BLaER1 (cell line): ENCODE data around the gene SLC24A5.

Experiments
- H3K27ac ChIP-seq: shearing (Covaris generic); formaldehyde crosslinking; 2 replicates; pipeline ENCODE4 v1.8.1; 2022
- H3K27me3 ChIP-seq: shearing (Covaris generic); formaldehyde crosslinking; 2 replicates; pipeline ENCODE4 v1.8.1; 2022
- H3K36me3 ChIP-seq: shearing (Covaris generic); formaldehyde crosslinking; 2 replicates; pipeline ENCODE4 v1.8.1; 2022
- H3K4me1 ChIP-seq: shearing (Covaris generic); formaldehyde crosslinking; 2 replicates; pipeline ENCODE4 v1.8.1; 2022
- H3K4me2 ChIP-seq: shearing (Covaris generic); formaldehyde crosslinking; 2 replicates; pipeline ENCODE4 v1.8.1; 2022
- H3K4me3 ChIP-seq: shearing (Covaris generic); formaldehyde crosslinking; 2 replicates; pipeline ENCODE4 v1.8.1; 2022
- H3K9ac ChIP-seq: shearing (Covaris generic); formaldehyde crosslinking; 2 replicates; pipeline ENCODE4 v1.8.1; 2022
- H3K9me3 ChIP-seq: shearing (Covaris generic); formaldehyde crosslinking; 2 replicates; pipeline ENCODE4 v1.8.1; 2022
- H4K20me1 ChIP-seq: shearing (Covaris generic); formaldehyde crosslinking; 2 replicates; pipeline ENCODE4 v1.8.1; 2022
- Cebpa-rat ChIP-seq: shearing (Covaris generic); IDR thresholded peaks from 2 replicates; pipeline ENCODE4 v1.8.1; 2022

Gene SLC24A5

DNA sequence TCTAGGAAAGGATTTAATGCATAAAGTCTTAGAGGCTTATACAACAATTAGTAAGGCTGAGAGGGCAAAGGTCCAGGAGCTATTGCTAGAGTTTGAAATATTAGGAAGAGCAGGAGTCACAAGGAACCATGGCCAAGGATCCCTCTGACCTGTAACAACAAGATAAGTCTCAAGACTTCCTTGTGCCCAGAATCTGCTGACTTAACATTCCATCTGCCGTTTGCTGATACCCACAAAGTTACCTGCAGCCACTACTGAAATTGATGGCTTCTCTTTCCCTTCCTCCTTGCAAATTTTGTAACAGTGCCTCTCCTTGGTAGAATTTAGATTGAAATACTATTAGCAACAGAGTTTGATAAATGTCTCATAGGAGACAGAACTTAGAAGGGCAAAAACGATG, 62.0 kb downstream of the SLC24A5 start:
- Histone ChIP-seq H3K4me2 (no peak overlapping the region), H3K36me3 (no peaks in the 10 kb centered on the region)
- TF ChIP-seq Cebpa-rat: no peak

DNA sequence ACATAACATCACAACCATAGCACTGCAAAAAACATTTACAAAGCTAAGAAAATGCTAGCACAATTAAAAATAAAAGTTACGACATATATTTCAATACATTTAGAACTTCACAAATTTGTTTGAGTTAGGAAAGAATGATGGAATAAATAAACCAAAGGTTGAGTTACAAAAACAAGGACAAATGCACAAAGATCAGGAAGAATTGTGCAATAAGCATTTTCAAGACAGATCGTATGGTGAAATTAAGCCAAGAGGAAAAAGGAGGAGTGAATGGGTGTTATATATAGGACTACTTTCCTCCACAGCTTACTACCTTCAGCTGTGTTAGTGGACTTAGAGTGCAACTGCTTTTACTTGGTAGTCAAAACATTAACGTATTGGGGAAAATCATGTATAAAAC, 64.7 kb downstream of the SLC24A5 start:
- Histone ChIP-seq H3K4me3 (no peak overlapping the region), H3K9me3 (no peaks in the 10 kb centered on the region), H3K27ac (no peak overlapping the region), H3K4me2 (no peak overlapping the region), H3K36me3 (no peaks in the 10 kb centered on the region), H4K20me1 (no peaks in the 10 kb centered on the region), H3K9ac (no peak overlapping the region), H3K27me3 (no peaks in the 10 kb centered on the region), H3K4me1 (no peaks in the 10 kb centered on the region)
- no peak; the same call in 1 of the 2 replicates for TF ChIP-seq Cebpa-rat

More for the DNA sequence above, 62.0 kb downstream of the SLC24A5 start:
- Histone ChIP-seq H4K20me1 (no peaks in the 10 kb centered on the region), H3K4me3 (no peak overlapping the region), H3K9me3 (no peaks in the 10 kb centered on the region), H3K27ac (no peak overlapping the region), H3K9ac (no peak overlapping the region), H3K27me3 (no peaks in the 10 kb centered on the region), H3K4me1 (no peaks in the 10 kb centered on the region)

DNA sequence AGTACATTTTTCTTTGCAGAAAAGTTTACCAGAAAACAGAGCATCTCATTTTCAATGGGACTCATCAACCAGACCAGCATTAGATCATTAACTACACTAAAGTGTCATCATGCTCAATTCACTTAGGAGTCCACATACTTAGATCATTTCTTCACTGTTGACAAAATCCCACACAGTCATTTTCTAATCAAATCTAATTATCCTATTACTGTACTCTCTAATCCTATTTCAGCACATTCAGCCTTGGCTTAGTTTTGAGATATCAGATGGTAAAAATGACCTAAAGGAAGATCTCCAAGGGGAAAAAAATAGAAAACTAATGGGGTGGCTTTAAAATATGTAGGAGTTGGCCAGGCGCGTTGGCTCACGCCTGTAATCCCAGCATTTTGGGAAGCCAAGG, 65.5 kb downstream of the SLC24A5 start:
- no peaks in the 10 kb centered on the region for H3K4me1 ChIP-seq
- H3K27me3 ChIP-seq: no peaks in the 10 kb centered on the region
- H3K36me3 ChIP-seq: no peaks in the 10 kb centered on the region
- H3K4me2 ChIP-seq: no peak overlapping the region
- no peak for TF ChIP-seq Cebpa-rat
- H3K27ac ChIP-seq: no peak overlapping the region
- no peak overlapping the region for H3K4me3 ChIP-seq
- H3K9ac ChIP-seq: no peak overlapping the region
- no peaks in the 10 kb centered on the region for H4K20me1 ChIP-seq
- H3K9me3 ChIP-seq: no peaks in the 10 kb centered on the region

- H3K36me3 ChIP-seq: no peaks in the 10 kb centered on the region
- TF ChIP-seq Cebpa-rat: no peak
- no peak overlapping the region for H3K4me2 ChIP-seq
- no peaks in the 10 kb centered on the region for H3K4me1 ChIP-seq
- no peak overlapping the region for H3K4me3 ChIP-seq
- no peak overlapping the region for H3K27ac ChIP-seq
- no peak overlapping the region for H3K9ac ChIP-seq
- H3K27me3 ChIP-seq: no peaks in the 10 kb centered on the region
- H4K20me1 ChIP-seq: no peaks in the 10 kb centered on the region
- H3K9me3 ChIP-seq: no peaks in the 10 kb centered on the region
Observed at GRCh38 chr15:48190932-48191573, 70.3 kb downstream of the SLC24A5 start.

GRCh38 chr15:48191574-48192225, 70.9 kb downstream of the SLC24A5 start, which contains the start of gene CTXN2:
Gene CTXN2, plus strand, starts transcription at chr15:48191665. Its CDS starts 9,636 bp downstream, at chr15:48201301.
- Histone ChIP-seq H4K20me1 (no peaks in the 10 kb centered on the region), H3K9ac (no peak within 1 kb of the TSS), H3K9me3 (no peaks in the 10 kb centered on the region), H3K27me3 (no peaks in the 10 kb centered on the region), H3K36me3 (no peaks in the 10 kb centered on the region), H3K27ac (no peak within 1 kb of the TSS), H3K4me3 (no peak within 1 kb of the TSS), H3K4me1 (no peaks in the 10 kb centered on the region), H3K4me2 (no peak within 1 kb of the TSS)
- no peak for TF ChIP-seq Cebpa-rat
